Vagina (tissue), 2 donors: Measurements from ENCODE around the gene THSD7A.

Source experiments
- CTCF ChIP-seq, 3 experiments: fragments of 450-650 bp in 2 of 3; fragments of 200-600 bp in 1 of 3; sonication (generic) in 1 of 3; IDR thresholded peaks; one replicate each; pipeline ENCODE4 v1.5.1; 2017 to 2019; ENCODE audit warnings: antibody characterized with exemption in 3 of 3, mild to moderate bottlenecking in 2 of 3, moderate library complexity in 2 of 3
- POLR2A ChIP-seq, 2 donors: fragments of 450-650 bp; IDR thresholded peaks; one replicate each; pipeline ENCODE4 v1.6.1; 2017; ENCODE audit warnings: antibody characterized with exemption in 2 of 2, mild to moderate bottlenecking in 2 of 2, moderate library complexity in 2 of 2
- POLR2AphosphoS5 ChIP-seq, 2 donors: sonication (generic); formaldehyde crosslinking; IDR thresholded peaks; one replicate each; pipeline ENCODE4 v1.9.0; 2017; ENCODE audit warnings: antibody characterized with exemption in 2 of 2, mild to moderate bottlenecking in 2 of 2, low read depth in 1 of 2; ENCODE audit not compliant: insufficient read depth in 1 of 2

GRCh38 chr7:11478882-11479281 lies 353.1 kb downstream of the THSD7A start:
- no peak for TF ChIP-seq POLR2AphosphoS5 (IDR thresholded peaks at IDR 0.05; ENCODE audit: insufficient read depth in 1 of 2, low read depth in 1 of 2)
- no peak for TF ChIP-seq POLR2A (IDR thresholded peaks at IDR 0.05)
- TF ChIP-seq CTCF (IDR thresholded peaks at IDR 0.05) = no peak
